ENCODE results near the gene NFATC2. TPM values are rescaled to one million over a fixed set of nuclear protein-coding genes. Genes with fewer than 3 reads are reported as not detected.

The NFATC2 gene
- total and polyA plus RNA-seq, 2 of the 8 experiments (the other 6 are each of a cell fraction or from before 2014, with no cell fraction given): 0.27 to 0.91 TPM

- Histone ChIP-seq H2BK5ac (ENCODE audit: low read depth, low read length) (no peak overlapping the region), H3K23ac (ENCODE audit: insufficient read length) (no peak overlapping the region), H2BK12ac (ENCODE audit: low read depth, low read length) (no peak overlapping the region), H3K4ac (replicated peaks; ENCODE audit: insufficient read length, low read depth, low read length) (no peak overlapping the region), H3K4me1 (replicated peaks in 1 of 4; ENCODE audit: control insufficient read depth in 3 of 4, insufficient read depth in 4 of 4, low read length in 3 of 4) (peaks cover 0 to 11% (median 5%) of the 10 kb centered on the region in 4 experiments; a peak in 5 of 7 replicates), H2AK5ac (ENCODE audit: low read depth, low read length) (no peak overlapping the region), H3K27ac (ENCODE audit: low read depth, low read length) (no peak overlapping the region), H4K91ac (replicated peaks; ENCODE audit: insufficient read length, low read length) (no peak overlapping the region), H4K8ac (ENCODE audit: extremely low read depth, insufficient read depth, low read length) (no peak overlapping the region), H2BK20ac (ENCODE audit: low read length) (no peak overlapping the region), H4K5ac (ENCODE audit: insufficient read length, low read depth, low read length) (no peak overlapping the region), H3K18ac (ENCODE audit: extremely low read depth, low read length) (no peak overlapping the region), H2BK15ac (ENCODE audit: low read length) (no peak overlapping the region), H3K56ac (replicated peaks; ENCODE audit: insufficient read length, low read depth, low read length) (no peak overlapping the region), H3K27me3 (replicated peaks in 1 of 4; ENCODE audit: control insufficient read depth in 3 of 4, extremely low read depth in 1 of 4, insufficient read depth in 3 of 4, low read length in 3 of 4) (no peaks in the 10 kb centered on the region), H3K9me3 (ENCODE audit: insufficient read depth in 2 of 2, low read depth in 1 of 2, low read length in 1 of 2) (no peaks in the 10 kb centered on the region), H3K14ac (ENCODE audit: insufficient read length) (no peak overlapping the region), H3K9ac (replicated peaks in 1 of 4; ENCODE audit: extremely low read depth in 1 of 4, low read depth in 3 of 4, low read length in 3 of 4) (no peak overlapping the region), H3K23me2 (ENCODE audit: low read depth, low read length) (no peaks in the 10 kb centered on the region), H2BK120ac (replicated peaks; ENCODE audit: low read depth, low read length) (no peak overlapping the region), H3K79me2 (ENCODE audit: control insufficient read depth in 1 of 2, insufficient read depth in 2 of 2, low read length in 2 of 2) (no peaks in the 10 kb centered on the region), H2AFZ (ENCODE audit: low read length) (no peak overlapping the region), H3K4me2 (ENCODE audit: insufficient read depth in 1 of 2, low read depth in 2 of 2, low read length in 2 of 2) (no peak overlapping the region), H3K36me3 (ENCODE audit: control insufficient read depth in 2 of 4, insufficient read depth in 4 of 4, low read length in 3 of 4) (no peaks in the 10 kb centered on the region), H4K20me1 (replicated peaks in 1 of 2; ENCODE audit: control insufficient read depth in 1 of 2, insufficient read depth in 2 of 2, low read length in 2 of 2) (no peaks in the 10 kb centered on the region), H3K4me3 (ENCODE audit: extremely low read depth in 1 of 4, insufficient read depth in 2 of 4, low read depth in 3 of 4, low read length in 4 of 4) (no peak overlapping the region), H3K79me1 (ENCODE audit: low read depth, low read length) (no peaks in the 10 kb centered on the region)
- DNase-seq (ENCODE audit: low read depth in 1 of 2, low spot score in 2 of 2) (no peak), FAIRE-seq (no peak)
- ChIA-PET CTCF (ENCODE audit: partially characterized antibody) (no interaction called here), POLR2A (ENCODE audit: partially characterized antibody) (interaction anchor here (1.2 kb wide), 1 partner anchor 383 kb away, joined by 4 read pairs; no protein-coding TSS in a partner anchor)
- 89% methylated on average over 6 of the region's 6 CpGs; no CpG with 5 or more reads in 1 of the 2 experiments for WGBS, 2 experiments (ENCODE audit: extremely low coverage in 1 of 2, insufficient coverage in 1 of 2, insufficient read length in 1 of 2, insufficient replicate concordance in 2 of 2, low coverage in 1 of 2, low lambda C conversion rate in 2 of 2, missing lambda C conversion rate in 1 of 2)
- TF ChIP-seq TEAD4 (IDR thresholded peaks at IDR 0.05; ENCODE audit: low read depth, low read length) (no peak), ASH2L (IDR thresholded peaks at IDR 0.05; ENCODE audit: low read length) (no peak), E2F6 (IDR thresholded peaks at IDR 0.05) (no peak), CTCF (IDR thresholded peaks at IDR 0.05; ENCODE audit: control extremely low read depth in 1 of 3, insufficient read depth in 1 of 3, low read depth in 1 of 3, low read length in 3 of 3) (no peak), CHD1 (IDR thresholded peaks at IDR 0.05; ENCODE audit: low read depth, low read length) (no peak), EP300 (IDR thresholded peaks at IDR 0.05; ENCODE audit: borderline replicate concordance in 1 of 2, low read depth in 2 of 2, low read length in 2 of 2) (no peak), POLR2A (IDR thresholded peaks at IDR 0.05; ENCODE audit: control extremely low read depth in 1 of 2, low read depth in 2 of 2, low read length in 2 of 2) (no peak), HDAC2 (IDR thresholded peaks at IDR 0.05; ENCODE audit: borderline replicate concordance in 1 of 2, low read depth in 2 of 2, low read length in 2 of 2) (no peak), CEBPB (IDR thresholded peaks at IDR 0.05; ENCODE audit: low read depth, low read length) (no peak), USF2 (IDR thresholded peaks at IDR 0.05; ENCODE audit: low read length) (no peak)
These were observed 145.4 kb downstream of the NFATC2 start for GRCh38 chr20:51397137-51397536.
